K562 treated with DMSO at 1 percent for 24 hours (cell line): ENCODE measurements around the gene NCAPD3. TPM values are rescaled to one million over a fixed set of nuclear protein-coding genes. Genes with fewer than 3 reads are reported as not detected.

Source experiments
- total RNA-seq: library from RNA; unstranded; fragments of 300-600 nt; gene quantifications from 2 replicates; pipeline ENCODE4 v1.2.3, GENCODE V29; 2022; ENCODE audit warnings: low read depth; ENCODE audit not compliant: insufficient read depth

NCAPD3 gene
- 46.3 and 51.7 TPM in 2 replicates for total RNA-seq

GRCh38 chr11:134223836-134224709 is at the start of gene NCAPD3, which contains the start of gene VPS26B:
Gene NCAPD3 (minus strand): TSS chr11:134223967. CDS start chr11:134223926, 41 bp downstream.
Gene VPS26B (plus strand): TSS chr11:134224671. CDS start chr11:134225123, 452 bp downstream.

GRCh38 chr11:134253188-134253993 is 29.6 kb upstream of the NCAPD3 start, which contains the start of the genes ACAD8 and THYN1:
Gene ACAD8 (plus strand): TSS chr11:134253568. CDS start chr11:134253601, 33 bp downstream.
Gene THYN1 (minus strand): TSS chr11:134253352. CDS start chr11:134252882, 470 bp downstream.

Other genes starting within 250 kb of the NCAPD3 start
- 0.46 and 0.54 TPM in 2 replicates for gene JAM3, start 154.9 kb downstream of the NCAPD3 start, total RNA-seq
- gene VPS26B, start 704 bp upstream of the NCAPD3 start, total RNA-seq = 53.0 and 53.4 TPM in 2 replicates
- 52.9 and 60.1 TPM in 2 replicates for gene THYN1, start 29.4 kb upstream of the NCAPD3 start, total RNA-seq
- 19.6 and 19.9 TPM in 2 replicates for gene ACAD8, start 29.6 kb upstream of the NCAPD3 start, total RNA-seq
- 0.24 TPM in 1 of 2 replicates, not detected in the other for gene GLB1L3, start 52.4 kb upstream of the NCAPD3 start, total RNA-seq
- 13.5 and 14.4 TPM in 2 replicates for gene GLB1L2, start 108.0 kb upstream of the NCAPD3 start, total RNA-seq
- 0.36 TPM in 1 of 2 replicates, not detected in the other for gene B3GAT1, start 188.3 kb upstream of the NCAPD3 start, total RNA-seq